Vagina (tissue), 2 donors: ENCODE measurements around the gene FAM50B. TPM values are rescaled to one million over a fixed set of nuclear protein-coding genes. Genes with fewer than 3 reads are reported as not detected.

Experiments
- DNase-seq, 2 donors: peaks; one replicate each; pipeline ENCODE4 v3.0.0-alpha.2; 2017; ENCODE audit errors: extremely low spot score in 2 of 2
- H3K27ac ChIP-seq: fragments of 200-600 bp; sonication (generic); one replicate; pipeline ENCODE4 v1.5.1; 2019
- H3K27me3 ChIP-seq: fragments of 200-600 bp; sonication (generic); one replicate; pipeline ENCODE4 v1.5.1; 2019
- H3K36me3 ChIP-seq, 2 donors: fragments of 200-600 bp; sonication (generic); one replicate each; pipeline ENCODE4 v1.5.1; 2017 to 2019
- H3K4me1 ChIP-seq: fragments of 200-600 bp; sonication (generic); one replicate; pipeline ENCODE4 v1.5.1; 2019
- H3K4me3 ChIP-seq, 2 donors: fragments of 200-600 bp; sonication (generic); 1 replicate in 1 of 2; 2 replicates in 1 of 2; pipeline ENCODE4 v1.5.1; 2016 to 2019
- H3K9me3 ChIP-seq: fragments of 200-600 bp; sonication (generic); one replicate; pipeline ENCODE4 v1.5.1; 2019
- CTCF ChIP-seq, 3 experiments: fragments of 450-650 bp in 2 of 3; fragments of 200-600 bp in 1 of 3; sonication (generic) in 1 of 3; IDR thresholded peaks; one replicate each; pipeline ENCODE4 v1.5.1; 2017 to 2019; ENCODE audit warnings: antibody characterized with exemption in 3 of 3, mild to moderate bottlenecking in 2 of 3, moderate library complexity in 2 of 3
- POLR2A ChIP-seq, 2 donors: fragments of 450-650 bp; IDR thresholded peaks; one replicate each; pipeline ENCODE4 v1.6.1; 2017; ENCODE audit warnings: antibody characterized with exemption in 2 of 2, mild to moderate bottlenecking in 2 of 2, moderate library complexity in 2 of 2
- POLR2AphosphoS5 ChIP-seq, 2 donors: sonication (generic); formaldehyde crosslinking; IDR thresholded peaks; one replicate each; pipeline ENCODE4 v1.9.0; 2017; ENCODE audit warnings: antibody characterized with exemption in 2 of 2, mild to moderate bottlenecking in 2 of 2, low read depth in 1 of 2; ENCODE audit not compliant: insufficient read depth in 1 of 2
- intact Hi-C: fragments of 100-400 bp; cut with DNase I; formaldehyde crosslinking; loops from one replicate; pipeline ENCODE4 v1.15.1; 2023
- total RNA-seq: library from RNA; depleted of rRNA; stranded (reverse); fragments of >200 nt; gene quantifications from one replicate; pipeline ENCODE4 v1.2.3, GENCODE V29; 2016

Gene FAM50B
- total RNA-seq, 1 donor from 2014 or later, result 4.9 TPM

- intact Hi-C loops, result no loop called here
- TF ChIP-seq CTCF (IDR thresholded peaks at IDR 0.05) (no peak), POLR2AphosphoS5 (IDR thresholded peaks at IDR 0.05; ENCODE audit: insufficient read depth in 1 of 2, low read depth in 1 of 2) (no peak), POLR2A (IDR thresholded peaks at IDR 0.05) (no peak)
- H3K36me3 ChIP-seq, result no peaks in the 10 kb centered on the region
- H3K9me3 ChIP-seq, result no peaks in the 10 kb centered on the region
- H3K4me1 ChIP-seq, result peaks cover 14% of the 10 kb centered on the region
- no peak overlapping the region for H3K27ac ChIP-seq
- H3K4me3 ChIP-seq, result no peak overlapping the region
- H3K27me3 ChIP-seq, result no peaks in the 10 kb centered on the region
- peak; percentile 40 to 70 for DNase-seq
Observed at GRCh38 chr6:3838992-3839867, 9.9 kb upstream of the FAM50B start.

- Histone ChIP-seq H3K27ac (no peak overlapping the region), H3K27me3 (no peaks in the 10 kb centered on the region), H3K36me3 (no peaks in the 10 kb centered on the region), H3K4me1 (peaks cover 14% of the 10 kb centered on the region), H3K4me3 (no peak overlapping the region), H3K9me3 (no peaks in the 10 kb centered on the region)
- TF ChIP-seq POLR2A (IDR thresholded peaks at IDR 0.05) (no peak), CTCF (IDR thresholded peaks at IDR 0.05) (no peak), POLR2AphosphoS5 (IDR thresholded peaks at IDR 0.05; ENCODE audit: insufficient read depth in 1 of 2, low read depth in 1 of 2) (no peak)
- intact Hi-C loops, result no loop called here
- DNase-seq, result peak in 1 of 2 donors; percentile 76
Observed at GRCh38 chr6:3841066-3841454, 8.1 kb upstream of the FAM50B start.

- Histone ChIP-seq H3K27me3 (no peaks in the 10 kb centered on the region), H3K36me3 (no peaks in the 10 kb centered on the region), H3K9me3 (no peaks in the 10 kb centered on the region), H3K4me1 (peaks cover 14% of the 10 kb centered on the region), H3K27ac (peak overlapping the region; percentile 27), H3K4me3 (no peak overlapping the region)
- intact Hi-C loops, result no loop called here
- DNase-seq, result peak in 1 of 2 donors; percentile 83
- no peak for TF ChIP-seq CTCF (IDR thresholded peaks at IDR 0.05)
- TF ChIP-seq POLR2AphosphoS5 (IDR thresholded peaks at IDR 0.05; ENCODE audit: insufficient read depth in 1 of 2, low read depth in 1 of 2), result peak in 1 of 2 donors; percentile 11
Observed at GRCh38 chr6:3841711-3842565, 7.2 kb upstream of the FAM50B start.

GRCh38 chr6:3843379-3844096 is 5.6 kb upstream of the FAM50B start:
- intact Hi-C loops, result no loop called here
- peak overlapping the region; percentile 48 for H3K27ac ChIP-seq
- TF ChIP-seq POLR2A (IDR thresholded peaks at IDR 0.05) (no peak), CTCF (IDR thresholded peaks at IDR 0.05) (no peak), POLR2AphosphoS5 (IDR thresholded peaks at IDR 0.05; ENCODE audit: insufficient read depth in 1 of 2, low read depth in 1 of 2) (no peak)

More at GRCh38 chr6:3843379-3844096, 5.6 kb upstream of the FAM50B start:
- peak in 1 of 2 donors; percentile 69 for DNase-seq
- Histone ChIP-seq H3K9me3 (no peaks in the 10 kb centered on the region), H3K36me3 (no peaks in the 10 kb centered on the region), H3K4me1 (peaks cover 14% of the 10 kb centered on the region), H3K27me3 (no peaks in the 10 kb centered on the region), H3K4me3 (no peak overlapping the region)
